Spleen (tissue), 7 donors: ENCODE measurements around the gene DPP7.

Source experiments
- POLR2A ChIP-seq, 3 donors: fragments of 450-650 bp; IDR thresholded peaks; one replicate each; pipeline ENCODE4 v1.5.1; 2017; ENCODE audit warnings: antibody characterized with exemption in 3 of 3, mild to moderate bottlenecking in 1 of 3
- POLR2AphosphoS5 ChIP-seq, 3 donors: sonication (generic); formaldehyde crosslinking; IDR thresholded peaks; one replicate each; pipeline ENCODE4 v1.5.1; 2017; ENCODE audit warnings: antibody characterized with exemption in 3 of 3
- TF ChIP-seq, protein P1 (sequence below), 11 experiments: fragments of 200-600 bp in 7 of 11; fragments of 450-650 bp in 4 of 11; sonication (generic) in 4 of 11; IDR thresholded peaks in 8 of 11; conservative IDR thresholded peaks in 3 of 11; 1 replicate in 7 of 11; 2 replicates in 4 of 11; pipeline versions ENCODE4 v1.4.0 to v1.8.0; 2016 to 2021; ENCODE audit warnings: antibody characterized with exemption in 11 of 11, inconsistent platforms in 4 of 11, mild to moderate bottlenecking in 1 of 11
- donor health status: DM: no; HTN: no; CAD: no; lungs with moderate emphysema.
- donor health status: DM: no; HTN: no; CAD: no.
- donor health status: DM: no; HTN: no; CAD: no.

DNA sequence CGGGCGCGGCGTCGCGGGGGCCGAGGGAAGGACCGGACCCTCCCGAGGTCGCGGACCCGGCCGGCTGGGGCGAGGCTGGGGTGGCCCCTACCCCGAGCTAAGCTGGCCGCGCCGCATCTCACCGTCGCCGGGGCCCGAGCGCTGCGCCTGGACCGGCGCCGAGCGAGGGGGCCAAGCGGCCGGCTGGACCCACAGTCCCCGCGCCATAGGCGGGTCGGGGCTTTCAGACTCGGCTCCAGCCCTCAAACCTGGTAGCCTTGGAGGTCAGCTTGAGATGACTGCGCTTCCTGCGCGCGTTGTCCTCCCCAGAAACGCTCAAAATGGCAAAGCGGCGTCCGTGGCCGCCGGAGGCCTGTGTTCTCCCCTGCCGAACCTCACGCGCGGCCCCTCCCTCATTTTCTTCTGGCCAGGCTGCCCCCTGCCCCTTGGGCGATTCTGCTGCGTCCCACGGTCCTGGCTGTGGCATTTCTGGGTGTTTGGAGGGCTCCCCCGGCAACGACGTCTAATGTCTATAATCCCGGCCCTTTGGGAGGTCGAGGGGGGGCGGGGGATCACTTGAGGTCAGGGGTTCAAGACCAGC is 15.7 kb upstream of the DPP7 start:
- TF ChIP-seq, protein P1, sequence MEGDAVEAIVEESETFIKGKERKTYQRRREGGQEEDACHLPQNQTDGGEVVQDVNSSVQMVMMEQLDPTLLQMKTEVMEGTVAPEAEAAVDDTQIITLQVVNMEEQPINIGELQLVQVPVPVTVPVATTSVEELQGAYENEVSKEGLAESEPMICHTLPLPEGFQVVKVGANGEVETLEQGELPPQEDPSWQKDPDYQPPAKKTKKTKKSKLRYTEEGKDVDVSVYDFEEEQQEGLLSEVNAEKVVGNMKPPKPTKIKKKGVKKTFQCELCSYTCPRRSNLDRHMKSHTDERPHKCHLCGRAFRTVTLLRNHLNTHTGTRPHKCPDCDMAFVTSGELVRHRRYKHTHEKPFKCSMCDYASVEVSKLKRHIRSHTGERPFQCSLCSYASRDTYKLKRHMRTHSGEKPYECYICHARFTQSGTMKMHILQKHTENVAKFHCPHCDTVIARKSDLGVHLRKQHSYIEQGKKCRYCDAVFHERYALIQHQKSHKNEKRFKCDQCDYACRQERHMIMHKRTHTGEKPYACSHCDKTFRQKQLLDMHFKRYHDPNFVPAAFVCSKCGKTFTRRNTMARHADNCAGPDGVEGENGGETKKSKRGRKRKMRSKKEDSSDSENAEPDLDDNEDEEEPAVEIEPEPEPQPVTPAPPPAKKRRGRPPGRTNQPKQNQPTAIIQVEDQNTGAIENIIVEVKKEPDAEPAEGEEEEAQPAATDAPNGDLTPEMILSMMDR (IDR thresholded peaks at IDR 0.05 in 8 of 11, conservative IDR thresholded peaks at IDR 0.05 in 3 of 11) = no peak
- no peak for TF ChIP-seq POLR2A (IDR thresholded peaks at IDR 0.05)
- no peak for TF ChIP-seq POLR2AphosphoS5 (IDR thresholded peaks at IDR 0.05)
